ENCODE data around the gene TRIM59. TPM values are rescaled to one million over a fixed set of nuclear protein-coding genes. Genes with fewer than 3 reads are reported as not detected.
"Not testable (repeated sequence)": the region's sequence is repeated elsewhere in the genome, so short reads cannot be mapped to it uniquely, and the experiment has no call there.

The TRIM59 gene
- total RNA-seq, 1 donor from 2014 or later, result 8.0 TPM

GRCh38 chr3:160455846-160456245 lies 6.3 kb upstream of the TRIM59 start:
- no peak for DNase-seq (ENCODE audit: low read depth)

DNA sequence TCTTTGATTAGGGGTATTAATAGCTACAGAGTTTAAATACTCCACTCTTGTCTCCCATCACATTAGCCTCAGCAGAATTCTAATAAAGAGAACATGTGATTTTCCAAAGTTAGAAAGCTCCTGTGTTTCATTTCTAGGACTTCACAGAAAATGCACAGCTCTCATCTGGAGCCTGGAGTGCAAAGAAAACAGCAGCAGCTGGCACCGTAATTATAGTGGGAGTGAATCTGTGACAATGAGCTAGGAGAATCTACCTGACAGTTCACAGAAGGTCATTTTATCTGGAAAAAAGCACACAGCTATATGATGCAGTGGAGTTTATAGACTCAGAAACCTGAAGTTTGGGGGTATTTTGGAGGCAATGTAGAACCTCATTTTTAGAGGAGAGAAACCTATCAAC lies 5.4 kb upstream of the TRIM59 start:
- DNase-seq (ENCODE audit: low read depth), result no peak

GRCh38 chr3:160452251-160452650 lies 2.7 kb upstream of the TRIM59 start:
- not testable (repeated sequence) for DNase-seq (ENCODE audit: low read depth)

GRCh38 chr3:160451602-160452001 lies 2.0 kb upstream of the TRIM59 start:
- no peak for DNase-seq (ENCODE audit: low read depth)

GRCh38 chr3:160450846-160451245 lies 1.3 kb upstream of the TRIM59 start:
- peak; percentile 76 for DNase-seq (ENCODE audit: low read depth)

DNA sequence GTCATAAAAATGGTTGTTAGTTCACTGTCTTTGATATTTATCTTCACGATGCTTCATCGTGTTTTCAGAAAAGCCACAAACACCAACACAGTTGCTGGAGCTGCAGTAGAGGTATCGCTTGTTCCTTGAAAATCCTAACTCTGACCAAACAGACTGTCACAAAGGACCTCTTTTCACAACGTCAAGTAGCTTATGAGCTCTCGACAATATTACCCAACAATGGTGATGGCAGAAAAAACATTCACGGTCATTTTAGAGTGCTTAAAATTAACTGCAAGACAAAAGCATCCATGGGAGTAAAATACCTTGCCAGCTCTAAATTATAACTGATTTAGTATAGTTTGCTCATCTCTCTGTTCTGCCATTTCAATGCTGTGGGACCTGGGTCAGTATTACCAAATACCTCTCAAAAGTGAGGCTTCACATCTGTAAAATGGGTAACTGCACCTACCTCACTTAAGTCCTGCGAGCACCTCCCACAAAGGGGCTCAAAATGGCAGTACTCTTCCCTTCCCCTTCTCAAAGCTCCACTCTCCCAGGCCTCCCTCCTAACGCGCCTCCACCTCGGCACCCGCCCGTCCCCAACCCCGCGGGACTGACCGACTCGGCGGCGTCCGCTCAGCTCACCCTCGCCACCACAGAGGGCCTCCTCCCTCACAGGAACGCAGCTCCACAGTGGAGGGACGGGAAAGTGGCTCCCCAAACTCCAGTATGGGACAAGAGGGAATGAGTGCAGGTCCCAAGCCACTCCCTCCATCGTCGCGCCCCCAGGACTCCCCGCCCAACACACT lies 546 bp downstream of the TRIM59 start:
- DNase-seq (ENCODE audit: low read depth), result peak; percentile 48

GRCh38 chr3:160447544-160447943 lies 2.0 kb downstream of the TRIM59 start:
- peak; percentile 20 for DNase-seq (ENCODE audit: low read depth)

DNA sequence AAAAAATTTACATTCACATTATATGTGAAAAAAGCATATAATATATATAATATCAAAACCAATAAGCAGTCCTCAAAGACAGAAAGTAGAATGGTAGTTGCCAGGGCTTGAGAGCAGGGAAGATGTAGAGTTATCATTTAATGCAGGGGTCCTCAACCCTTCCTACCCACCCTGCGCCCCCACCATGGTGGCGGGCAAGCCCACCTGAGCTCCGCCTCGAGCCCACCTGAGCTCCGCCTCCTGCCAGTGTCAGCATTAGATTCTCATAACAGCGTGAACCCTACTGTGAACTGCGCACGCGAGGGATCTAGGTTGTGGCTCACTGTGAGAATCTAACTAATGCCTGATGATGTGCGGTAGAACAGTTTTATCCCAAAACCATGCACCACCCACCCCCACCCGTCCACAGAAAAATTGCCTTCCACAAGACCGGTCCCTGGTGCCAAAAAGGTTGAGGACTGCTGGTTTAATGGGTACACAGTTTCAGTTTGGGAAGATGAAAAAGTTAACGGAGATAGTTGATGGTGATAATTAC lies 3.0 kb downstream of the TRIM59 start:
- DNase-seq (ENCODE audit: low read depth), result no peak

DNA sequence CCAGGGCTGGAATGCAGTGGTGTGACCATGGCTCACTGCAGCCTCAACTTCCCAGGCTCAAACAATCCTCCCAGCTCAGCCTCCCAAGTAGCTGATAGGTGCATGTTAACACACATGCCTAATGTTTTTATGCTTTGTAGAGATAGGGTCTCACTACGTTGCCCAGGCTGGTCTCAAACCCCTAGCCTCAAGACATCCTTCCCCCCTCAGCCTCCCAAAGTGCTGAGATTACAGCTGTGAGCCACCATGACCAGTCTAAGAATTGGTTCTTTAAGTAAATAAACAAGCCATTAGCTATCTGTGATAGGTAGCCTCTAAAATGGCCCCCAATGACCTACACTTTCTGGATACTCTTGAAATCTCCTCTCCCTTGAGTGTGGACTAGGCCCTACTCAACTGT lies 3.7 kb downstream of the TRIM59 start:
- DNase-seq (ENCODE audit: low read depth), result no peak

GRCh38 chr3:160444411-160444810 lies 5.2 kb downstream of the TRIM59 start:
- no peak for DNase-seq (ENCODE audit: low read depth)

DNA sequence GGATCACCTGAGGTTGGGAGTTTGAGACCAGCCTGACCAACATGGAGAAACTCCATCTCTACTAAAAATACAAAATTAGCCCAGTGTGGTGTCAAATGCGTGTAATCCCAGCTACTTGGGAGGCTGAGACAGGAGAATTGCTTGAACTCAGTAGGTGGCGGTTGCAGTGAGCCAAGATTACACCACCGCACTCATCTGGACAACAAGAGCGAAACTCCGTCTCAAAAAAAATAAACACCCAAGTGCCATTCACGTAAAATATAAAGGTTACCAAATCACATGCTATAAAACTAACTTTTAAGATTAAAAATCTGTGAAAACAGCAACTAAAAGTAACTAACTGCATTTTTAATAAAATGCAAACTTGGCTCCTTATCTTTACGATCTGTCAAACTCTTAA lies 8.9 kb downstream of the TRIM59 start:
- DNase-seq (ENCODE audit: low read depth), result no peak

- no peak for DNase-seq (ENCODE audit: low read depth)
These were observed 12.5 kb downstream of the TRIM59 start for GRCh38 chr3:160437083-160437455.

GRCh38 chr3:160435747-160436146 lies 13.8 kb downstream of the TRIM59 start:
- no peak for DNase-seq (ENCODE audit: low read depth)

DNA sequence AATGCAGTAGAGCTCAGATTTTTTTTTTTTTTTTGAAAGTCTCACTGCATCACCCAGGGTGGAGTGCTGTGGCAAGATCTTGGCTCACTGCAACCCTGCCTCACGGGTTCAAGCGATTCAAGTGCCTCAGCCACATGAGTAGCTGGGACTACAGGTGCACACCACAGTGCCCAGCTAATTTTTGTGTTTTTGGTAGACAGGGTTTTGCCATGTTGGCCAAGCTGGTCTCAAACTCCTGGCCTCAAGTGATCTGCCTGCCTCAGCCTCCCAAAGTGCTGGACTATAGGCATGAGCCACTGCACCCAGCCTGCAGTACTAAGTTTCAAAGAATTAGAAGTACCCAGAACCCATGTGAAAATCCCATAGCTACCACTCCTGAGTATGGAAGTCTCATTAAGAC lies 14.5 kb downstream of the TRIM59 start:
- no peak for DNase-seq (ENCODE audit: low read depth)

DNA sequence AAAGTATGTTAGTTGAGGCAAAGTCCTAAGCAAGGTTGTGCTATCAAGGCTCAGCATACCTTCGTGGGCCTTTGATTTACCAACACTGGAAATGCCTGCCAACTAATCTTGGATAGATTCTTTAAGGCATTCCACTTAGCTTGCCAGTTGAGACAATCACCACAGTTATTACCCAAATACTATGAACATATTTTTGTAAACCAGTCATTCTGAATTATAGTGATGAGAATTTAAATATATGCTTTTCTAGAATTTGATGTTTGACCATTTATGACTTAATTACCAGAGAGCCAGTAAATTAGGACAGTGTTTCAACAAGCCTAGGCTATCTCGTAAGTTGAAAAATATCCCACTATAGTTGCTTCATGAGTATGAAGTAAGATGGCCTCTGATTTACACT lies 15.5 kb downstream of the TRIM59 start:
- no peak for DNase-seq (ENCODE audit: low read depth)

GRCh38 chr3:160427832-160428424 lies 21.7 kb downstream of the TRIM59 start:
- no peak for DNase-seq (ENCODE audit: low read depth)

DNA sequence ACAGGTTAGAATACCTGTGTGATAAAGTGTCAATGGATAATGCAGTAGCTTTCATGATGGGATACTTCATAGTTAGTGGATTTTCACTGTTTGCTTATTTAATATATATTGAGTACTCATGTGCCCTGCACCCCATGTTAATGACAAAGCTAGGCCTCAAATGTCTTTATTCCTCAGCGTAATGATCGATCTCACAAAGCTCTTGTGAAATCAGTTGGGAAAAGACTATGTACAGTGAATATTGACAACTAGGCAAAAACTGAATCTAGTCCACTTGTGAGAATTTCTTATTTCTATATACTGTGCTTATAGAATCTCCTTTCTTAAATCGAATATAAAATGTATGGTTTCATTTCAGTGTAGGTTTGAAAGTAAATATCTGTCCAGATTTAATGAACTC lies 32.3 kb downstream of the TRIM59 start:
- no peak for DNase-seq (ENCODE audit: low read depth)

- DNase-seq (ENCODE audit: low read depth), result peak; percentile 83
These were observed 35.9 kb downstream of the TRIM59 start for GRCh38 chr3:160413613-160414248.

DNA sequence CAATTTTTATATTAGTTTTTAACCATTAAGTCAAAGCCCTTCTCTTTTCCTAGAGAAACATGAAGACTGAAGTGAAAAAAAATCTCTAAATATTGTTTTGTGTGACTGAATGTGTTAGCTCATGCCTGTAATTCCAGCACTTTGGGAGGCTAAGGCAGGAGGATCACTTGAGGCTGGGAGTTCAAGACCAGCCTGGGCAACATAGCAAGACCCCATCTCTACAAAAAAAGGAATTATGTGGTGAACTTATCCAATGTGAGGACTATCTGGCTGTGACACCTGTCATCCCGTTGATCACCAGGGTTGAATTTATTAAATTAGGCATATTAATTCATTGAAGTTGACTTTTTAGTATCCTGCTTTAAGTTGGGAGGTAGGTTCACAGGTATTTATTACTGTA lies 37.1 kb downstream of the TRIM59 start:
- no peak for DNase-seq (ENCODE audit: low read depth)

DNA sequence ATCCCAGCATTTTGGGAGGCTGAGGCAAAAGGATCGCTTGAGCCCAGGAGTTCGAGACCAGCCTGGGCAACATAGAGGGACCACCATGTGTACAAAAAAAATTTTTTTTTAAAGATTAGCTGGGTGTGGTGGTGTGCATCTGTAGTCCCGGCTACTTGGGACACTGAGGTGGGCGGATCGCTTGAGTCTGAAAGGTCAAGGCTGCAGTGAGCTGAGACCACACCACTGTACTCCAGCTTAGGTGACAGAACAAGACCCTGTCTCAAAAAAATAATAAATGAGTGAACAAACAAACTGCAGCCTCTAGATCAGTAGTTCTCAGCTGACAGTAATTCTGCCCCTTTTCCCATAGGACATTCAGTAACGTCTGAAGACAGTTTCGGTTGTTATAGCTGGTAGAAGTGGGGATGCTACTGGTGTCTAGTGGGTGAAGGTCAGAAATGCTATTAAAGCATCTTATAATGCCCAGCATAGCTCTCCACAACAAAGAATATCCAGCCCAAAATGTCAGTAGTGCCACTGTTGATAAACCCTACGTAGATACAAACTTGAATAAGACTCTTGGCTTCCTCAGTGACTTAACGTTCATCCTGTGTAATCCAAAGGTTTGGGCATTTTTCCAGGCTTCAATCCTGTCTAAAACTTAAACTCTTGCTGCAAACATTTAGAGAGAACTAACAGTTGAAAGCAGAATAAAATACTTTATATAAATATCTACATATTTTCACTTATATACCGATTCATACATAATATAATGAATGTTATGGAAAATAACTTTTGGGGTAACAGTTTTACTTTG lies 39.6 kb downstream of the TRIM59 start:
- DNase-seq (ENCODE audit: low read depth), result no peak

DNA sequence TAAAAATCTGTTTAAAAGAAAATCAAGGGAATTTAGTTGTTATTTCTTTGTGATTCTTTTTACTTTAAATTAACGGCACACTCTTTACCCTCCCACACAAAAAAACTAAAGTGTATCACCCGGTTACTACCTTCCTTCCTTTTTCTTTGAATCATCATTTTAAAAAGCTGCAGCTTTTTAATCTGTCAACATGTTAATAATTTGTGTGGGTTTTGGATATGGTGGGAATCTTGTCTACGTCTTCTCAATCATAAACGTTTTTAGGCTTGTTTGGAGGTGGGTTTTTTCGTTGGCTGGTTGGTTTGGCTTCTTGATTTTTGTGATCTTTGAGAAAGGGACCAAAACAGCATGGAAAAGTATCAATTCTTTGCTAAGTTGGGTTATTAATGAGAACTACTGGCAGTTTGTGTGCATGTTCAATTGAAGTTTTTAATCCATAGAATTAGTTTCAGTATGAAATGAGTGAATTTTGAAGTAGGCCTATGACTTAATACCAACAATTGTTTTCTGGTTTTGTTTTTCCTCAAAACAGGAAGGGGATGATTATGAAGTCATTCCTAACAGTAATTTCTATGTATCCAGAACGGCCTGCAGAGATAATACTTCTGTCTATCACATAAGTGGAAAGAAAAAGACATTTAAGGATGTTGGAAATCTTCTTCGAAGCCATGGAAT lies 45.7 kb downstream of the TRIM59 start:
- peak; percentile 51 for DNase-seq (ENCODE audit: low read depth)

Data from myocyte (in vitro differentiated cells).